Endothelial cell of umbilical vein (primary cell): Measurements from ENCODE around the gene ABCC4. TPM values are rescaled to one million over a fixed set of nuclear protein-coding genes. Genes with fewer than 3 reads are reported as not detected.
A peak's percentile ranks its signal among the peaks of the same experiment; 100 is the strongest.

Experiments used
- BruUV-seq: library from RNA; stranded (reverse); fragments of 400-500 nt; replicated peaks from 2 replicates; lab custom pipeline; 2021; lab: Mats Ljungman, UMichigan
- CTCF ChIA-PET: fragments of 300-600, 350-600 bp; sonication (Branson Sonifier 250); formaldehyde crosslinking; loops from one replicate; lab custom pipeline; 2021; ENCODE audit warnings: antibody characterized with exemption, inconsistent platforms; lab: Charles Lee
- POLR2A ChIA-PET: fragments of 300-600, 350-600 bp; sonication (Branson Sonifier 250); formaldehyde crosslinking; loops from one replicate; lab custom pipeline; 2021; ENCODE audit warnings: antibody characterized with exemption, inconsistent platforms; lab: Charles Lee
- DNase-seq: peaks from one replicate; pipeline ENCODE4 v3.0.0-alpha.2; 2011; ENCODE audit warnings: low read depth, low spot score
- FAIRE-seq: peaks from 2 replicates; lab custom pipeline; 2011; peaks lifted over from hg19 to GRCh38; lab: Jason Lieb, UNC
- H2AFZ ChIP-seq: 2 replicates; pipeline ENCODE4 v1.6.0; 2012; ENCODE audit warnings: low read depth, low read length, control low read depth, inconsistent platforms
- H3K27ac ChIP-seq: 2 replicates; pipeline ENCODE4 v1.5.1; 2011; ENCODE audit warnings: low read depth, mild to moderate bottlenecking, control low read depth, low read length, moderate library complexity; ENCODE audit not compliant: insufficient read depth
- H3K27me3 ChIP-seq, 2 experiments: 2 replicates each; pipeline versions ENCODE4 v1.6.0 to v1.6.1; 2011; ENCODE audit warnings: low read length in 2 of 2, mixed read lengths in 1 of 2; ENCODE audit not compliant: control insufficient read depth in 2 of 2, insufficient read depth in 2 of 2
- H3K36me3 ChIP-seq, 2 experiments: 2 replicates in 1 of 2; 3 replicates in 1 of 2; pipeline ENCODE4 v1.5.1; 2011; ENCODE audit warnings: low read length in 2 of 2, mild to moderate bottlenecking in 1 of 2, moderate library complexity in 1 of 2; ENCODE audit not compliant: control insufficient read depth in 2 of 2, insufficient read depth in 2 of 2; ENCODE audit errors: extremely low read depth in 1 of 2
- H3K4me1 ChIP-seq: 3 replicates; pipeline ENCODE4 v1.5.1; 2011; ENCODE audit warnings: mild to moderate bottlenecking, low read length; ENCODE audit not compliant: control insufficient read depth, insufficient read depth; ENCODE audit errors: extremely low read depth
- H3K4me2 ChIP-seq: 2 replicates; pipeline ENCODE4 v1.6.1; 2011; ENCODE audit warnings: low read length, control low read depth, mixed read lengths; ENCODE audit not compliant: insufficient read depth
- H3K4me3 ChIP-seq, 3 experiments: fragments of 200-600 bp in 1 of 3; sonication (generic), shearing (Covaris generic) in 1 of 3; replicated peaks in 1 of 3; 2 replicates each; pipeline ENCODE4 v1.5.1; 2011 to 2016; ENCODE audit warnings: control low read depth in 3 of 3, low read length in 3 of 3, mild to moderate bottlenecking in 2 of 3, inconsistent platforms in 1 of 3, low read depth in 1 of 3, moderate library complexity in 1 of 3; ENCODE audit not compliant: insufficient read depth in 1 of 3
- H3K79me2 ChIP-seq: 2 replicates; pipeline ENCODE4 v1.6.0; 2012; ENCODE audit warnings: low read length, inconsistent platforms; ENCODE audit not compliant: control insufficient read depth, insufficient read depth
- H3K9ac ChIP-seq: replicated peaks from 2 replicates; pipeline ENCODE3; 2011; ENCODE audit warnings: low read length, control low read depth; ENCODE audit not compliant: insufficient read depth; ENCODE audit errors: extremely low read depth
- H3K9me1 ChIP-seq: replicated peaks from 3 replicates; pipeline ENCODE4 v1.6.0; 2011; ENCODE audit warnings: mild to moderate bottlenecking, low read length; ENCODE audit not compliant: control insufficient read depth, insufficient read depth; ENCODE audit errors: extremely low read depth
- H3K9me3 ChIP-seq: replicated peaks from 2 replicates; pipeline ENCODE4 v1.5.1; 2012; ENCODE audit warnings: low read length, inconsistent platforms; ENCODE audit not compliant: control insufficient read depth, insufficient read depth
- H4K20me1 ChIP-seq: replicated peaks from 2 replicates; pipeline ENCODE3; 2011; ENCODE audit warnings: mild to moderate bottlenecking, low read length; ENCODE audit not compliant: control insufficient read depth, insufficient read depth; ENCODE audit errors: extremely low read depth
- CTCF ChIP-seq, 2 donors: IDR thresholded peaks; 1 replicate in 1 of 2; 2 replicates in 1 of 2; pipeline ENCODE4 v1.5.1; 2011; ENCODE audit warnings: low read length in 2 of 2, mild to moderate bottlenecking in 2 of 2, moderate library complexity in 2 of 2, control low read depth in 1 of 2, inconsistent platforms in 1 of 2, low read depth in 1 of 2; ENCODE audit not compliant: insufficient read depth in 1 of 2; ENCODE audit errors: extremely low read depth in 1 of 2
- EZH2 ChIP-seq: IDR thresholded peaks from 2 replicates; pipeline ENCODE4 v1.6.1; 2012; ENCODE audit warnings: borderline replicate concordance, low read depth, mild to moderate bottlenecking, moderate library complexity, low read length, inconsistent platforms; ENCODE audit not compliant: severe bottlenecking
- FOS ChIP-seq: IDR thresholded peaks from 2 replicates; pipeline ENCODE4 v1.6.1; 2011; ENCODE audit warnings: mild to moderate bottlenecking, low read length, moderate library complexity, borderline replicate concordance; ENCODE audit not compliant: insufficient read depth
- GATA2 ChIP-seq: IDR thresholded peaks from 2 replicates; pipeline ENCODE4 v1.7.0; 2011; ENCODE audit warnings: low read depth, mild to moderate bottlenecking, moderate library complexity, mixed read lengths, low read length; ENCODE audit not compliant: insufficient read length, insufficient read depth
- JUN ChIP-seq: IDR thresholded peaks from 2 replicates; pipeline ENCODE4 v1.6.1; 2011; ENCODE audit warnings: borderline replicate concordance, low read depth; ENCODE audit not compliant: insufficient read length, insufficient read depth
- MAX ChIP-seq: IDR thresholded peaks from 2 replicates; pipeline ENCODE4 v1.6.1; 2011; ENCODE audit not compliant: insufficient read depth, insufficient read length
- MYC ChIP-seq: IDR thresholded peaks from one replicate; pipeline ENCODE4 v1.6.1; 2011; ENCODE audit warnings: mild to moderate bottlenecking, low read depth, low read length
- POLR2A ChIP-seq: IDR thresholded peaks from 2 replicates; pipeline ENCODE4 v1.6.1; 2012; ENCODE audit warnings: low read depth, mild to moderate bottlenecking, control low read depth, low read length
- POLR2AphosphoS5 ChIP-seq: IDR thresholded peaks from 2 replicates; pipeline ENCODE4 v1.6.1; 2012; ENCODE audit warnings: low read depth, mild to moderate bottlenecking, control low read depth, low read length, moderate library complexity; ENCODE audit not compliant: insufficient read depth
- dilution Hi-C: fragments of 300-500 bp; cut with MboI; formaldehyde crosslinking; loops from one replicate; pipeline ENCODE4 v1.15.0; 2019; ENCODE audit warnings: low sequenced_read_pairs; ENCODE audit not compliant: extremely low pct_ligation_motif_present
- intact Hi-C: fragments of 100-400 bp; cut with micrococcal nuclease; formaldehyde crosslinking; loops from one replicate; pipeline ENCODE4 v1.10.0; 2022
- polyA plus RNA-seq, 4 experiments: library from polyadenylated mRNA; depleted of rRNA in 3 of 4; stranded (reverse) in 3 of 4; unstranded in 1 of 4; fragments of >200 nt; gene quantifications; 2 replicates each; pipeline versions ENCODE4 v1.2.1 to v1.2.3, GENCODE V29; 2011 to 2012; ENCODE audit warnings: missing spikeins in 1 of 4
- total RNA-seq: library from RNA; stranded (reverse); gene quantifications from 2 replicates; pipeline ENCODE4 v1.2.3, GENCODE V29; 2021

ABCC4 gene
- total and polyA plus RNA-seq, 2 donors (not counting 3 experiments of a cell fraction or from before 2014, with no cell fraction given): 9.2 to 15.9 TPM

GRCh38 chr13:95258619-95259194, 42.5 kb downstream of the ABCC4 start:
- Histone ChIP-seq H3K36me3 (no peaks in the 10 kb centered on the region), H3K9me1 (no peaks in the 10 kb centered on the region), H3K27me3 (no peaks in the 10 kb centered on the region), H3K4me1 (peaks cover 37% of the 10 kb centered on the region), H3K27ac (no peak overlapping the region), H3K9ac (no peak overlapping the region), H3K9me3 (no peaks in the 10 kb centered on the region), H3K4me2 (no peak overlapping the region), H4K20me1 (no peaks in the 10 kb centered on the region), H2AFZ (no peak overlapping the region), H3K79me2 (peaks cover 17% of the 10 kb centered on the region), H3K4me3 (no peak overlapping the region)
- FAIRE-seq (peak; percentile 42), DNase-seq (no peak)
- intact Hi-C loops (no loop called here), dilution Hi-C loops (no loop called here)
- no TSS peak for BruUV-seq
- POLR2A ChIA-PET: no interaction called here
- TF ChIP-seq MYC: no peak
- no peak for TF ChIP-seq GATA2
- TF ChIP-seq JUN: no peak
- TF ChIP-seq CTCF (IDR thresholded peaks at IDR 0.05; ENCODE audit: extremely low read depth in 1 of 2, insufficient read depth in 1 of 2, low read depth in 1 of 2, low read length in 2 of 2): no peak
- TF ChIP-seq POLR2A: no peak
- TF ChIP-seq MAX: no peak
- TF ChIP-seq EZH2: no peak
- no peak for TF ChIP-seq FOS
- no peak for TF ChIP-seq POLR2AphosphoS5
- CTCF ChIA-PET: no interaction called here
